Activated CD8-positive, alpha-beta memory T cell treated with anti-CD3 and anti-CD28 coated beads, Interleukin-2, amount 50 U/mL, for 24 hours (primary cell): ENCODE results near the gene ITGA11.

ENCODE experiments used
- DNase-seq: peaks from one replicate; pipeline ENCODE4 v3.0.0-alpha.2; 2020; ENCODE audit errors: extremely low read depth

ITGA11 gene

GRCh38 chr15:68311859-68312557 lies 120.0 kb downstream of the ITGA11 start:
- no peak for DNase-seq

DNA sequence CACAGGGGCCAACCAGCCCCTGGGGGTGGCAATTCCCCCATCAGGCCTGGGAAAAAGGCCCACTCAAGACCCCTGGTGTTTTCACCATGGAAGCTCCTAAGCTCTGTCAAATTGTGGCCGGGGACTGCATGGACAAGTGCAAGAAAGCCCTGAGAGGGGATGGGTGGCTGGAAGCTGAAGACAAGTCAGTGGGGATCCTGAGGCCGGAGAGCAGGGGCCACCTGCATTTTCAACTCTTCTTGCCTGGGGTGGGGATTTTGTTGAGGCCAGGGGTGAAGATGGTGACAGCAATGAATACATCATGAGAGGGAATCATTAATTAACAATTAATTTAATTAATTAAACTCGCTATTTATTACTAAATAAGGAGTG lies 120.5 kb downstream of the ITGA11 start:
- DNase-seq, result no peak

DNA sequence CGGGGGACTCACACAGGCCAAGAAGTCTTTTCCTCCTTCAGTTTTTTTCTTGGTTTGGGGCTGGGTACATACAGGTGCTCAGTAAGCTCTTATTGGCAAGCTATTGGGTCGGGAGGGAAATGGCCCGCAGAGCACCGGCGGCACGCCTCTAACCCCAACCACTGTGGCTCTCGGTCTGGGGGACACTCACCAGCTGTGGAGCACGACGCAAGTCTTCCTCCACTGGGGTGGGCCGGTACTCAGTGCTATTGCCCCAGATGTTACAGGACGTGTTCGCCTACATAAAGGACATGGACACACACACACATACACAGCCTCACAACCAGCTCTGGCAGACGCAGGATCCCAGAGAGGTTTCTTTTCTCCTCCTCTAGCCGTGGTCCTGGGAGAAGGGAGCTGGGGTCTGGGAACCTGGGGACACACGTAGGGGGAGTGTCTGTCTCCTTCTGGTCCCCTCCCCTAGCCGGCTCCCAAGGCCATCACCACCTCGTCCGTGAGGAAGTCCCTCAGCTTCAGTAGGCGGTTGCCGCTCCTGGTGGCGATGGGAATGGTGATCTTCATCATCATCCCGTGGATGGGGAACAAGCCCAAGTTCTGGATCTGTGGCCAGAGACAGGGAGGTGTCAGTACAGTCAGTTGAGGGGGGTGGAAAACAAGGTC lies 121.0 kb downstream of the ITGA11 start:
- no peak for DNase-seq

DNA sequence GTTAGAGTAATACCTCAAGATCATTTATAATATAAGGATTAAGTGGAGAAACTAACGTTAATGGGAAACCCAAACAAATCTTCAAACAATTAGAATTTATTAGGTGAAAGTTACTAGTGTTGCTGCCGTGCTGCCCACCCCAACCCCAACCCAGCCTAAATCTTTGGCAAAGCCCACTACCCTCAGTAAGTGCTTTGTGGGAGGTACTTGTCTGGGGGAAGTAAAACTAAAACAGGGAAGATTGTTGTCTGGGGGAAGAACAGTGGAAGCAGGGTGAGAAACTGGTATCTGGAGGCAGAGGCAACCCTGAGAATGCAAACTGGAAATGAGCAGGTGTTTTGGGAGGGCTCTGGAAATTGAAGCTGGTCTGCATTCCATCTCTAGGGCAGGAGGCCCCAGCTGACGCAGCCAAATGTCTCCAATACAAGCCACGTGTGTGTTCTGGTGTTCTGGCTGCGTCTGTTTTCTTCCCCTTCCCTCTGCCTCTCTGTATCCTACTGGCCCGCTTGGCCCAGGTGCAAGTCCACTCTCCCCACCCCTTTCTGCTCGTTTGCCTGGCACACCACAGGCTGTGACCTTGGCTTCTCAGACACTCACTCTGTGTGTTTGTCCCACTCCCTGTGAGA lies 121.7 kb downstream of the ITGA11 start:
- no peak for DNase-seq

DNA sequence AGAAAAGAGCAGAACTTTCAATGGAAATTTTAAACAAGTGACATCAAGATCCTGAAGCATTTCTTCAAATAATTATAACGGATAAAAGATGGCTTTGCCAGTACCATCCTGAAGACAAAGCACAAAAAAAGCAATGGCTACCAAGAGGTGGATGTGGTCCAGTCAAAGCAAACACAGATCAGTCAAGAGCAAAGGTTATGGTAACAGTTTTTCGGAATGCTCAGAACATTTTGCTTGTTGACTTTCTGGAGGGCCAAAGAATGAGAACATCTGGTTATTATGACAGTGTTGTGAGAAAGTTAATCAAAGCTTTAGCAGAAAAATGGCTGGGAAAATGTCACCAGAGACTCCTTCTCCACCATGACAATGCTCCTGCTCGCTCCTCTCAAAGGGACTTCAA lies 122.9 kb downstream of the ITGA11 start:
- no peak for DNase-seq

GRCh38 chr15:68307131-68307928 lies 124.6 kb downstream of the ITGA11 start:
- no peak for DNase-seq

- DNase-seq, result no peak
These were observed 126.5 kb downstream of the ITGA11 start for GRCh38 chr15:68305420-68305871.

DNA sequence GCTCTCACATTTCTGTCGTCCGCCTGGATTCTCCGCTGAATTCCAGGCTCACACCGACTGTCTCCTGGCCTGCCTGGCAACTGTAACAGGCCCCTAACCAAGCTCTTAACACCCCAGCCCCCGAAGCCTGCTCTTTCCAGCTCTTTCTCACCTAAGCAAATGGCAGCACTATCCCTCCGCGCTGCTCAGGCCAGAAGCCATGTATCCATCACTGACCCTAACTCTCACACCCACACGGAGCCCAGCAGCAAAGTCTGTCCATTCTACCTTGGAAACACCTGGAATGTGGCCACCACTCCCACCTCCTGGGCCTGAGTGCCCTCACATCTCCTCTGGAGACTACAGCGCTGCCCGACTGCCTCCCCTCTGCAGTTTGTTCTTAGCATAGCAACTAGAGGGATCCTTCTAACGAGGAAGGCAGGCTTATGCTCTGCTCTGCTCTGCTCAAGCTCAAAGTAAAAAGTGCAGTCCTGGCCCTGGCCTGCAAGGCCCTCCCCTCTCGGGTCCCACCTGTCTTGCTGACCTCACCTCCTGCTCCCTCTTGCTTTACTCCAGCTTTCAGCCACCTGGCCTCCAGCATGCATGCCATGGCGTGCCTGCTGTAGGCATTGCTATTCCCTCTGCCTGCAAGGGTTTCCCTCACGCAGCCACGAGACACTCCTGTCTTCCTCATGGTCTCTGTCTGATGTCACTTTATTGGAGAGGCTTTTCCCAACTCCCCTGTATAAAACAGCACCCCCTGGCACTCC lies 127.2 kb downstream of the ITGA11 start:
- DNase-seq, result no peak

GRCh38 chr15:68303560-68304436 lies 128.2 kb downstream of the ITGA11 start:
- DNase-seq, result no peak

DNA sequence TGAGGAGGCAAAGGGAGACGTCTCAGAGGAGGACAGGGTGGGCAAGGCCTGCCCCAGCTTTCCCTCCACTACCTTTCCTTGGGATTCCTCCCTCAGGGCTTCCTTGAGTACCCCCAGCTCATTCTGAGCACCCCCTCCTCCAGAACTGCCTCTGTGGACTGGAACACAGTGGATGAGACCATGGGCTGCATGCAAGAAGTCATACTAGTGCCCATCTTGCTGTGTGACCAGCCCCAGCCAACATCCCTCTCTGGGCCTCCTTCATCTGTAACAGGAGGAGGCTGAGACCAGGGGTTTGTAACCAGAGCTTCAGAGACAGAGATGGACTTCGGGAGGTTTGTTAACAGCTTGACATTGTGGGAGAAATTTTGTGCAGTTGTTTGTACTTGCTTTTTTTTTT lies 128.8 kb downstream of the ITGA11 start:
- no peak for DNase-seq

DNA sequence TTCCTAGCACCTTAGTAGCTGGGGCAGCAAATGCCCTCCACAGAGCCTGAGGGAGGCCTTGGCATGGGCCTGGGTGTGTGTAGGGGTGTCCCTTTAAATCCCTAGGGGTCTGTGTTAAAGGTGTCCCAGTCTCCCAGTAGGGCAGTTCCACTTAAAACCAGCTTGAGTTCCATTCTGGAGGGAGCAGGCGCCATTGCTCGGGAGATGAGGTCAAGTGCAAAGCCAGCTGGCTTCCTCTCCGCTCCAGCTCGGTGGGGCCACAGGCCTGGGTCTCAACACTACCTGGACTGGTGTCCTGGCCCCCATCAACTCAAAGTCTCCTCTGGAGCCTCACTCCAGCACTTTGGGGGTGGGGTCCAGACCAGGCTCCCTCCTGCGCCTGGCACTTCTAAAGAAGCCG lies 129.2 kb downstream of the ITGA11 start:
- no peak for DNase-seq

DNA sequence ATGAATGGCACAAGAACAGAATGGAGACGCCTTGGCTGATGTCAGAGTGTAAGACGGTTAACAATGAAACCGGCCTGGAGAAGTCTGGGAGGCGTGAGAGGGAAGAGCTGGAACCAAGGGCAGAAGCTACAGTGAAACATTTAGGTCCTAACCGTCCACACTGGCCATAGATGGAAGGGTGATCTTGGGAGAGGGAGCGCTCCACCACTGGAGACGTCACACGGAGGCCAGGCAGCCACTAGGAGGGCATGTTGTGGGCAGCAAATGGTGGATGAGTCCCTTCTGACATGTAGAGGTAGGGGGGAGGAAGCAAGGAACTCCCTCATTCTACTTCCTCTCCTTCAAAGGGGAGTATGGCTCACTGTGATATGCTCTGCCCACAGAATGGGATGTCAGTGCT lies 130.7 kb downstream of the ITGA11 start:
- DNase-seq, result no peak

DNA sequence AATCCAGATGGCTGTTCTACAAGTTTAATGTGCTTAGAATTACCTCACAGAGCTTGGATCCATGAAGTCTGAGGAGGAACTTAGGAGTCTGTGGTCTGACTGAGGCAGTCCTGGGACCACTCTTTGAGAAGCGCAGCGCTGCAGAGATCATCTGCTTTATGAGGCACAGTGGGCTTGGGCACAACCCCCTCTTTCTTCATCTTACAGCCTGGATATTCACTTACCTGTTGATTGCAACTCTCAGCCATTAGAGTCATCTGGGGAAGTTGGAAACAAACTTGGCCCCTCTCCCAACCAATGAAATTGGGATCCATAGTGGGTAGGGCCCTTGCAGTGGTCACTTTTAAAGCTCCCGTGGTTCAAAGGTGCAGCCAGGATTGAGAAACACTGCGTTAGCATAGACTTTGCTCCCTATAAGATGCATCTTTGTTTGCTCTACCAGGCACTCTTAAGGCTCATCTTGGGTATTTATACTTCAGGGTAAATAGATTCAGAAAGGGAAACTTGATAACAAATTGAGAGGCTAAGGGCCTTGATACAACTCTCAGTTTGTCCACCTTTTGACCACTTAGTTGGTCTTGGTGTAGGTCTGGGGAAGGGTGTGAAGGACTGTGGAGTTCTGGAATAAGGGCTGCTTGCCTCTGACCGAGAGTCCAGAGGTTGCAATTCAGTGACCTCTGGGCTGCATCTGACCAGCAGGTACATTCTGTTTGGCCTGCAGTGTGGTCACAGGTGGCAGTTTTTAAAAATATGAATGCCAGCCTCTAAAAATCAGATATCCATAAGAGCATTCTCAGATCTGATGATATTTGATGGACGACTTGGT lies 131.6 kb downstream of the ITGA11 start:
- no peak for DNase-seq

- no peak for DNase-seq
These were observed 132.5 kb downstream of the ITGA11 start for GRCh38 chr15:68299436-68299835.

GRCh38 chr15:68298882-68299381 lies 133.0 kb downstream of the ITGA11 start:
- DNase-seq, result no peak

- no peak for DNase-seq
These were observed 133.6 kb downstream of the ITGA11 start for GRCh38 chr15:68298336-68298735.

DNA sequence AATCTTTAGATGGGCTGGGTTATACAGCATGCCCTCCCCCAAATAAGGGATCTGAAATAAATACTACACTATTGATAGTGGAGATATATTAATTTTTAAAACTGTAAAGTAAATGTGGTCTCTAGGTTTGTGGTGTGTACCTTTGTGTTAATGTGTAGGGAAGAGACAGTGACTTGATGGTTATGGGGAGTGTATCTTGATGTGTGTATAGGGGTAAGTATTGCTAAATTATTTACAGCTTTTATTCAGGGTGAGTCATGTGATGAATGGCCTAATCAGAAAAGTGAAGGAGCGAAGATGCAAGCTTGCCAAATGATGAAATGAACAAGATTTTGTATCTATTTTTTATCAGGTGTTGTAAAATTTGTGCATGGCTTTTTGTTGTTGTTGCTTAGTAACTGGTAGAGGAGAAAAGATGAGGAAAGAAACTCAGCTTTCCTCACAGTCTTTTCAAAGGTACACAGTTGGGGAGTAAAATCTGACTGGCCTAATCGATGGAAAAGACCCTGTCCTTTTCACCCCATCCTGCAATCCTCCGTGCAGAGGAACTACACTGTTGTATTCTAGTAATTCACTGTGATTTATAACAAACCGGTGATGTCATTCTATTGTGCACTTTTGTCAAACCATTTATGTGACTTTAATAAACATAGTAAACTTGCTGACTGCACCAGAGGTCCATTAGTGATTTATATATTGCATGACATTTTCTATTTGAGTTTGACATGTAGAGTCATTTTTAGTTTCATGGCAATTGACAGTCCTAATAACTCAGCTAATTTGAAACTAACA lies 136.8 kb downstream of the ITGA11 start:
- DNase-seq, result no peak

GRCh38 chr15:68292967-68293366 lies 139.0 kb downstream of the ITGA11 start:
- DNase-seq, result no peak
